Neural progenitor cell (in vitro differentiated cells): Measurements from ENCODE around the gene ADCY7.

Experiments used
- CTCF ChIP-seq: fragments of 200-600 bp; sonication (generic); IDR thresholded peaks from 2 replicates; pipeline ENCODE4 v1.5.1; 2017; ENCODE audit warnings: antibody characterized with exemption, mild to moderate bottlenecking
- EZH2 ChIP-seq: fragments of 200-600 bp; sonication (generic); IDR thresholded peaks from 2 replicates; pipeline ENCODE4 v1.6.1; 2017; ENCODE audit warnings: antibody characterized with exemption, mild to moderate bottlenecking, moderate library complexity
- EZH2phosphoT487 ChIP-seq: fragments of 200-600 bp; sonication (generic); IDR thresholded peaks from 2 replicates; pipeline ENCODE4 v1.6.1; 2017; ENCODE audit warnings: antibody characterized with exemption

- TF ChIP-seq CTCF = no peak
- no peak for TF ChIP-seq EZH2phosphoT487
- TF ChIP-seq EZH2 = no peak
Observed at GRCh38 chr16:50316102-50316847, 49.9 kb downstream of the ADCY7 start.
